Keratinocyte (primary cell): ENCODE measurements around the gene ZNF106. TPM values are rescaled to one million over a fixed set of nuclear protein-coding genes. Genes with fewer than 3 reads are reported as not detected.

ENCODE experiments used
- DNase-seq: peaks from one replicate; pipeline ENCODE4 v3.0.0-alpha.2; 2011; ENCODE audit warnings: low read depth, missing footprints, low spot score
- FAIRE-seq: peaks from 2 replicates; lab custom pipeline; 2011; peaks lifted over from hg19 to GRCh38; lab: Jason Lieb, UNC
- H2AFZ ChIP-seq: 2 replicates; pipeline ENCODE4 v1.6.0; 2012; ENCODE audit warnings: low read length, control low read depth, inconsistent platforms; ENCODE audit not compliant: control insufficient read depth
- H3K27ac ChIP-seq: 2 replicates; pipeline ENCODE4 v1.5.1; 2011; ENCODE audit warnings: low read length; ENCODE audit not compliant: control insufficient read depth, insufficient read depth
- H3K27me3 ChIP-seq: 3 replicates; pipeline ENCODE4 v1.6.0; 2011; ENCODE audit warnings: low read length; ENCODE audit not compliant: control insufficient read depth, insufficient read depth; ENCODE audit errors: extremely low read depth
- H3K36me3 ChIP-seq, 2 experiments: 2 replicates in 1 of 2; 3 replicates in 1 of 2; pipeline ENCODE4 v1.5.1; 2011; ENCODE audit warnings: low read length in 2 of 2, mild to moderate bottlenecking in 1 of 2; ENCODE audit not compliant: control insufficient read depth in 2 of 2, insufficient read depth in 2 of 2; ENCODE audit errors: extremely low read depth in 1 of 2
- H3K4me1 ChIP-seq: 3 replicates; pipeline ENCODE4 v1.5.1; 2011; ENCODE audit warnings: low read length; ENCODE audit not compliant: control insufficient read depth, insufficient read depth; ENCODE audit errors: extremely low read depth
- H3K4me2 ChIP-seq: 3 replicates; pipeline ENCODE4 v1.6.0; 2011; ENCODE audit warnings: low read depth, low read length; ENCODE audit not compliant: control insufficient read depth, insufficient read depth; ENCODE audit errors: extremely low read depth
- H3K4me3 ChIP-seq, 3 experiments: fragments of 200-600 bp in 1 of 3; sonication (generic) in 1 of 3; 2 replicates in 2 of 3; 3 replicates in 1 of 3; pipeline ENCODE4 v1.5.1; 2011 to 2016; ENCODE audit warnings: low read length in 3 of 3, mild to moderate bottlenecking in 3 of 3, control low read depth in 2 of 3, inconsistent platforms in 1 of 3, low read depth in 1 of 3, mixed read lengths in 1 of 3, mixed run types in 1 of 3, moderate library complexity in 1 of 3; ENCODE audit not compliant: control insufficient read depth in 2 of 3, insufficient read depth in 2 of 3; ENCODE audit errors: extremely low read depth in 1 of 3
- H3K79me2 ChIP-seq: 2 replicates; pipeline ENCODE4 v1.6.0; 2012; ENCODE audit warnings: low read length; ENCODE audit not compliant: control insufficient read depth, insufficient read depth
- H3K9ac ChIP-seq: 3 replicates; pipeline ENCODE4 v1.6.0; 2011; ENCODE audit warnings: low read length; ENCODE audit not compliant: control insufficient read depth, insufficient read depth; ENCODE audit errors: extremely low read depth
- H3K9me1 ChIP-seq: 3 replicates; pipeline ENCODE4 v1.6.0; 2011; ENCODE audit warnings: low read length; ENCODE audit not compliant: control insufficient read depth, insufficient read depth; ENCODE audit errors: extremely low read depth
- H3K9me3 ChIP-seq: 2 replicates; pipeline ENCODE4 v1.5.1; 2012; ENCODE audit warnings: low read depth, low read length; ENCODE audit not compliant: control insufficient read depth
- H4K20me1 ChIP-seq: 3 replicates; pipeline ENCODE4 v1.6.0; 2011; ENCODE audit warnings: low read length; ENCODE audit not compliant: control insufficient read depth, insufficient read depth; ENCODE audit errors: extremely low read depth
- CTCF ChIP-seq, 3 experiments: IDR thresholded peaks in 1 of 3; conservative IDR thresholded peaks in 1 of 3; optimal IDR thresholded peaks in 1 of 3; 2 replicates in 2 of 3; 3 replicates in 1 of 3; pipeline versions ENCODE3 to v1.5.1; 2011; ENCODE audit warnings: low read length in 3 of 3, mild to moderate bottlenecking in 3 of 3, moderate library complexity in 2 of 3, control low read depth in 1 of 3, inconsistent platforms in 1 of 3; ENCODE audit not compliant: insufficient read depth in 2 of 3; ENCODE audit errors: extremely low read depth in 1 of 3
- EZH2 ChIP-seq: IDR thresholded peaks from one replicate; pipeline ENCODE4 v1.6.1; 2012; ENCODE audit warnings: inconsistent platforms, mild to moderate bottlenecking, low read length, moderate library complexity
- dilution Hi-C: fragments of 300-500 bp; cut with MboI; formaldehyde crosslinking; loops from one replicate; pipeline ENCODE4 v1.7.0; 2020; ENCODE audit warnings: low sequenced_read_pairs; ENCODE audit not compliant: extremely low pct_ligation_motif_present
- polyA plus RNA-seq, 5 experiments: library from polyadenylated mRNA; depleted of rRNA in 3 of 5; stranded (reverse) in 3 of 5; stranded (forward) in 1 of 5; unstranded in 1 of 5; fragments of >200 nt; gene quantifications; 1 replicate in 1 of 5; 2 replicates in 3 of 5; 3 replicates in 1 of 5; pipeline versions ENCODE4 v1.2.1 to v1.2.3, GENCODE V29; 2011 to 2012; ENCODE audit warnings: missing spikeins in 2 of 5, low read depth in 1 of 5, low replicate concordance in 1 of 5

The ZNF106 gene
- polyA plus RNA-seq, 1 donor (not counting 4 experiments of a cell fraction or from before 2014, with no cell fraction given), result 24.6 TPM

GRCh38 chr15:42373274-42373673 is 117.7 kb downstream of the ZNF106 start:
- no peaks in the 10 kb centered on the region for H3K79me2 ChIP-seq
- H4K20me1 ChIP-seq, result no peaks in the 10 kb centered on the region
- no peak overlapping the region for H2AFZ ChIP-seq
- dilution Hi-C loops, result no loop called here
- H3K36me3 ChIP-seq, result peaks cover 0 to 2% of the 10 kb centered on the region in 2 experiments
- no peak overlapping the region for H3K4me3 ChIP-seq
- TF ChIP-seq CTCF (optimal IDR thresholded peaks at IDR 0.05 in 1 of 3, IDR thresholded peaks at IDR 0.05 in 1 of 3, conservative IDR thresholded peaks at IDR 0.05 in 1 of 3; ENCODE audit: extremely low read depth in 1 of 3, insufficient read depth in 2 of 3, low read length in 3 of 3) (no peak), EZH2 (no peak)
- no peaks in the 10 kb centered on the region for H3K4me1 ChIP-seq
- no peak overlapping the region for H3K9ac ChIP-seq
- no peaks in the 10 kb centered on the region for H3K27me3 ChIP-seq
- DNase-seq (no peak), FAIRE-seq (no peak)
- no peak overlapping the region for H3K27ac ChIP-seq
- no peaks in the 10 kb centered on the region for H3K9me1 ChIP-seq
- no peak overlapping the region for H3K4me2 ChIP-seq
- no peaks in the 10 kb centered on the region for H3K9me3 ChIP-seq

- H4K20me1 ChIP-seq, result no peaks in the 10 kb centered on the region
- H3K4me1 ChIP-seq, result no peaks in the 10 kb centered on the region
- H2AFZ ChIP-seq, result no peak overlapping the region
- peaks cover 0 to 2% of the 10 kb centered on the region in 2 experiments for H3K36me3 ChIP-seq
- no peak overlapping the region for H3K9ac ChIP-seq
- no peak overlapping the region for H3K4me3 ChIP-seq
- no peak overlapping the region for H3K27ac ChIP-seq
- no peak for DNase-seq
- FAIRE-seq, result no peak
- H3K27me3 ChIP-seq, result no peaks in the 10 kb centered on the region
- H3K4me2 ChIP-seq, result no peak overlapping the region
- no peaks in the 10 kb centered on the region for H3K9me1 ChIP-seq
- dilution Hi-C loops, result no loop called here
- TF ChIP-seq CTCF (optimal IDR thresholded peaks at IDR 0.05 in 1 of 3, IDR thresholded peaks at IDR 0.05 in 1 of 3, conservative IDR thresholded peaks at IDR 0.05 in 1 of 3; ENCODE audit: extremely low read depth in 1 of 3, insufficient read depth in 2 of 3, low read length in 3 of 3) (no peak), EZH2 (no peak)
- H3K79me2 ChIP-seq, result no peaks in the 10 kb centered on the region
- H3K9me3 ChIP-seq, result no peaks in the 10 kb centered on the region
Observed at GRCh38 chr15:42371096-42371495, 119.8 kb downstream of the ZNF106 start.
